Heart left ventricle (tissue), 13 donors: ENCODE results near the gene TMEM131L.

ENCODE experiments used
- CTCF ChIP-seq, 12 donors: fragments of 200-600 bp; sonication (generic) in 4 of 12; IDR thresholded peaks; one replicate each; pipeline versions ENCODE4 v1.5.0 to v1.8.0; 2018 to 2022; ENCODE audit warnings: antibody characterized with exemption in 12 of 12, mild to moderate bottlenecking in 5 of 12
- POLR2A ChIP-seq, 2 donors: fragments of 450-650 bp; IDR thresholded peaks; one replicate each; pipeline ENCODE4 v1.6.1; 2017; ENCODE audit warnings: antibody characterized with exemption in 2 of 2, mild to moderate bottlenecking in 2 of 2, moderate library complexity in 2 of 2
- donor health status: ischemic (EF 13 %, LVEDD 7.1; RV severe dilation, severe dysfunction).
- donor health status: DM: no; HTN: yes; CAD: no.
- donor health status: DM: no; HTN: no; CAD: no.
- donor health status: ischemic (EF 25% LVEDD 6.9; RV normal size, moderate dysfunction).
- donor health status: ischemic (EF 25% LVEDD 5.7; RV mildly dilated, moderate dysfunction).
- donor health status: ischemic (EF 35%, LVEDD 5.7; RV mildly dilated, moderate dysfunction).
- donor health status: nonischemic (EF 11% LVEDD 7.7; RV severe dilation, severe dysfunction).
- donor health status: DM: yes; HTN: yes; CAD: no.
- donor health status: PGD.
- donor health status: ischemic (EF 29% LVEDD 5.4; RV normal size, mild dysfunction).
- donor health status: nonischemic (EF 23%, LVEDD 6.1; RV moderate dilation, normal function).

GRCh38 chr4:153535772-153536513, 69.8 kb downstream of the TMEM131L start:
- TF ChIP-seq CTCF (IDR thresholded peaks at IDR 0.05) (peak in 1 of 12 donors; percentile 8), POLR2A (IDR thresholded peaks at IDR 0.05) (no peak)
